ENCODE data around the gene ZNF608.

DNA sequence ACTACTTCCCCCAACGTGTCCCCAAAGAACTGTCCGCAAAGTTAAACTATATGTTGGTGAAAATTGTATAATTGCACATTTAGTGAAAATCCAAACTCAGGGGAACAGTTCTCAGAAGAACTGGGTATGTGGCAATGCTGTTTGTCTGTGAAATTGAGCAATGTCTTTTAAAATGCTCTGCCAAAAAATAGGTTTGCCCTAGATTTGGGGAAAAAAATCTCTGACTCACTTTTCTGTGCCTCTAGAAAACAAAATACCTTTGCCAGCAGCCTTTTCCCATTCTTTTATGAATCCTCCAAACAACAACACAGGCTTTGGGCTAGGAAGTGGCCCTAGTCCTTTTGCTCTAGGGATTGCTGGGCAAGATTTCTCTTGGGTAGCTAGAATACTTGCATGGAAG, 37.4 kb upstream of the ZNF608 start:
- TF ChIP-seq EZH2 (IDR thresholded peaks at IDR 0.05) (no peak), POLR2AphosphoS5 (IDR thresholded peaks at IDR 0.05; ENCODE audit: borderline replicate concordance, low read depth, low read length) (no peak), FOXP2 (optimal IDR thresholded peaks at IDR 0.05; ENCODE audit: control extremely low read depth, extremely low read length, insufficient read depth) (no peak)
